ENCODE data around the gene GSG1L2. TPM values are rescaled to one million over a fixed set of nuclear protein-coding genes. Genes with fewer than 3 reads are reported as not detected.

The GSG1L2 gene
- total RNA-seq, 1 experiment from 2014 or later = not detected

DNA sequence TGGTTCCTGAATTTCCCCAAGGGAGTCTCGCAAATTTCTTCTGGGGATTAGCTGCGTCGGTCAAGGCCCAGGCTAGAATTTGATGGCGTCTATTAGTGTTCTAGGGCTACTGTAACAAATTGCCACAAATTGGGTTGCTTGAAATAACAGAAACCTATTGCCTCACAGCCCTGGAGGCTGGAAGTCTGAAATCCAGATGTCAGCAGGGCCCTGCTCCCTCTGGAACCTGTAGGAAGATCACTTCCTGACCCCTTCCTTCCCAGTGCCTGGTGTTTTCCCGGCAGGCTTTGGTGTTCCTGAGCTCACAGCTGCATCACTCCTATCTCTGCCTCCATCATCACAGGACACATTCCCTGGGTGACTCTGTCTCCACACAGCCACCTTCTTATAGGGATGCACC, 54.9 kb downstream of the GSG1L2 start:
- CTCF ChIA-PET = no interaction called here
- no peak overlapping the region for H3K27ac Mint-ChIP-seq (ENCODE audit: unreplicated experiment)
- no TSS peak for BruUV-seq (replicated peaks)
- H3K36me3 Mint-ChIP-seq (ENCODE audit: insufficient read depth, unreplicated experiment) = no peaks in the 10 kb centered on the region
- intact Hi-C loops (cut with micrococcal nuclease; ENCODE audit: unreplicated experiment) = loop anchor here (5.0 kb wide), 1 partner anchor 40 kb away; no protein-coding TSS in a partner anchor
- H3K27me3 Mint-ChIP-seq (ENCODE audit: unreplicated experiment) = peaks cover 40% of the 10 kb centered on the region
- no peaks in the 10 kb centered on the region for H3K9me3 Mint-ChIP-seq (ENCODE audit: low read depth, unreplicated experiment)
- DNase-seq = no peak
- no peak overlapping the region for H3K4me3 Mint-ChIP-seq (ENCODE audit: low read depth, unreplicated experiment)
- peaks cover 7% of the 10 kb centered on the region for H3K4me1 Mint-ChIP-seq (ENCODE audit: low read depth, unreplicated experiment)
- TF ChIP-seq, protein P1, sequence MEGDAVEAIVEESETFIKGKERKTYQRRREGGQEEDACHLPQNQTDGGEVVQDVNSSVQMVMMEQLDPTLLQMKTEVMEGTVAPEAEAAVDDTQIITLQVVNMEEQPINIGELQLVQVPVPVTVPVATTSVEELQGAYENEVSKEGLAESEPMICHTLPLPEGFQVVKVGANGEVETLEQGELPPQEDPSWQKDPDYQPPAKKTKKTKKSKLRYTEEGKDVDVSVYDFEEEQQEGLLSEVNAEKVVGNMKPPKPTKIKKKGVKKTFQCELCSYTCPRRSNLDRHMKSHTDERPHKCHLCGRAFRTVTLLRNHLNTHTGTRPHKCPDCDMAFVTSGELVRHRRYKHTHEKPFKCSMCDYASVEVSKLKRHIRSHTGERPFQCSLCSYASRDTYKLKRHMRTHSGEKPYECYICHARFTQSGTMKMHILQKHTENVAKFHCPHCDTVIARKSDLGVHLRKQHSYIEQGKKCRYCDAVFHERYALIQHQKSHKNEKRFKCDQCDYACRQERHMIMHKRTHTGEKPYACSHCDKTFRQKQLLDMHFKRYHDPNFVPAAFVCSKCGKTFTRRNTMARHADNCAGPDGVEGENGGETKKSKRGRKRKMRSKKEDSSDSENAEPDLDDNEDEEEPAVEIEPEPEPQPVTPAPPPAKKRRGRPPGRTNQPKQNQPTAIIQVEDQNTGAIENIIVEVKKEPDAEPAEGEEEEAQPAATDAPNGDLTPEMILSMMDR (IDR thresholded peaks at IDR 0.05; ENCODE audit: unreplicated experiment) = no peak

DNA sequence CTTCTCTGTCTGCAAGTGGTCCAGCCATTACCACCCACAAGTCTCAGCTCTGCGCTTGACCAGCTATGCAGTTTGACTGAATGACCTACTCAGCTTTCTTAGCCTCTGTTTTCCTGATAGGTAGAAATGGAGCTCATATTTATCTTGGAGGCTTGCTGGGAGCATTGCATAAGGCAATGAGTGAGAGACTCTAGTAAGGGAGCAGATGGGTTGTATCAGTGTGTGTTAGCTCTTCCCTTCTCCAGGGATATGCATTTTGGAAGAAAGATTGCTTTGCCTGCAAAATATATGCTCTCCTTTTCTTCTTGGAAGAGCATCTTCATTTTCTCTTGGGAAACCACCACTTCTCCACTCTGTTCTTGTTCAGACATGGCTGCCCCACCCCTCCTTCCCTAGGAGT, 56.6 kb downstream of the GSG1L2 start:
- intact Hi-C loops (cut with micrococcal nuclease; ENCODE audit: unreplicated experiment) = loop anchor here (5.0 kb wide), 1 partner anchor 38 kb away; no protein-coding TSS in a partner anchor
- no peak for DNase-seq
- BruUV-seq (replicated peaks) = no TSS peak
- no peak overlapping the region for H3K4me3 Mint-ChIP-seq (ENCODE audit: low read depth, unreplicated experiment)
- H3K27ac Mint-ChIP-seq (ENCODE audit: unreplicated experiment) = no peak overlapping the region
- peaks cover 7% of the 10 kb centered on the region for H3K4me1 Mint-ChIP-seq (ENCODE audit: low read depth, unreplicated experiment)
- CTCF ChIA-PET = interaction anchor here (0.6 kb wide), 1 partner anchor 508 kb away, joined by 7 read pairs; no protein-coding TSS in a partner anchor
- no peaks in the 10 kb centered on the region for H3K9me3 Mint-ChIP-seq (ENCODE audit: low read depth, unreplicated experiment)
- no peaks in the 10 kb centered on the region for H3K36me3 Mint-ChIP-seq (ENCODE audit: insufficient read depth, unreplicated experiment)
- TF ChIP-seq, protein P1 (IDR thresholded peaks at IDR 0.05; ENCODE audit: unreplicated experiment) = no peak
- H3K27me3 Mint-ChIP-seq (ENCODE audit: unreplicated experiment) = peaks cover 40% of the 10 kb centered on the region

DNA sequence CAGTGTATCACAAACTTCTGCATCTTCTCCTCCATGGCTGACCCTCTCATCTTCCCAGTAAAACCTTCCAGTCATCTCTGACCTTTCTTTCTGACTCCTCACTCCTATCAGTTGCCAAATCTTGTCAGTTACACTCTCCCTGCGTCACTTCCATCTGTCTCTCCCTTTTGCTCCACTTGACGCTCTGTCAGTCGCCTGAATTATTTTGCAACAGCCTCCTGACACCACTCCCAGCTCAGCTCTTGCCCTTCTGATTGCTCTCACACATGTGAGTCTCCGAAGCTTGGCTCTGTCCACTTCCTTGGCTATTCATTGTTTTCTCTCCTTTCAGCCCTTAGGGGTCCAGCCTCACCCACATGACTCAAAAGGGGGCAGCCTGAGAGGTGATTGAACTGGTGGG, 58.2 kb downstream of the GSG1L2 start:
- TF ChIP-seq, protein P1 (IDR thresholded peaks at IDR 0.05; ENCODE audit: unreplicated experiment) = no peak

DNA sequence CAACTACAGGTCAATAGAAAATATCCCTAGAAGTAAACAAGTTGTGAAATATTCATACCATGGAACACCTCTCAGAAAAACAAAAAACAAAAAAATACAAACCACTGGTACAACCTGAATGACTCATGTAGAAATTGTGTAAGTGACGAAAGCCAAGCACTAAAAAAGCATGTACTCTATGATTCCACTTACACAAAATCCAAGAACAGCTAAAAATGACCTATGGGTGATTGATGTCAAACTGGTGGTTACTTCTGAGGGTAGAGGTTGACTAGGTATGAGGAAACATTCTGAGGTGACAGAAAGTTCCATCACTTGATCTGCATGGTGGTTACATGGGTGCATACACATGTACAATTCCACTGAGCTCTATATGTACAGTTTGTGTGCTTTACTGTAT, 61.6 kb downstream of the GSG1L2 start:
- no peak for DNase-seq
- Mint-ChIP-seq H3K4me1 (ENCODE audit: low read depth, unreplicated experiment) (peaks cover 7% of the 10 kb centered on the region), H3K36me3 (ENCODE audit: insufficient read depth, unreplicated experiment) (no peaks in the 10 kb centered on the region), H3K4me3 (ENCODE audit: low read depth, unreplicated experiment) (no peak overlapping the region), H3K27me3 (ENCODE audit: unreplicated experiment) (peaks cover 33% of the 10 kb centered on the region), H3K27ac (ENCODE audit: unreplicated experiment) (no peak overlapping the region), H3K9me3 (ENCODE audit: low read depth, unreplicated experiment) (no peaks in the 10 kb centered on the region)
- CTCF ChIA-PET = no interaction called here
- TF ChIP-seq, protein P1 (IDR thresholded peaks at IDR 0.05; ENCODE audit: unreplicated experiment) = no peak
- intact Hi-C loops (cut with micrococcal nuclease; ENCODE audit: unreplicated experiment) = no loop called here
- no TSS peak for BruUV-seq (replicated peaks)

More for the DNA sequence above, 58.2 kb downstream of the GSG1L2 start:
- H3K27me3 Mint-ChIP-seq (ENCODE audit: unreplicated experiment) = peaks cover 40% of the 10 kb centered on the region
- H3K4me1 Mint-ChIP-seq (ENCODE audit: low read depth, unreplicated experiment) = peaks cover 7% of the 10 kb centered on the region
- no peak overlapping the region for H3K4me3 Mint-ChIP-seq (ENCODE audit: low read depth, unreplicated experiment)
- no peak overlapping the region for H3K27ac Mint-ChIP-seq (ENCODE audit: unreplicated experiment)
- CTCF ChIA-PET = no interaction called here
- no peaks in the 10 kb centered on the region for H3K9me3 Mint-ChIP-seq (ENCODE audit: low read depth, unreplicated experiment)
- H3K36me3 Mint-ChIP-seq (ENCODE audit: insufficient read depth, unreplicated experiment) = no peaks in the 10 kb centered on the region
- BruUV-seq (replicated peaks) = no TSS peak
- intact Hi-C loops (cut with micrococcal nuclease; ENCODE audit: unreplicated experiment) = no loop called here
- no peak for DNase-seq

Measured in Calu3 (cell line).